NCI-H345 (cell line): ENCODE results near the gene DMD.

Experiments used
- DNase-seq: peaks from one replicate; lab custom pipeline; 2025; lab: John Stamatoyannopoulos, UW

The DMD gene

GRCh38 chrX:31280580-31280979, 1930.8 kb downstream of the DMD start:
- DNase-seq: no peak

GRCh38 chrX:31279359-31279758, 1932.0 kb downstream of the DMD start:
- DNase-seq: no peak

- DNase-seq: no peak
Observed at GRCh38 chrX:31272472-31272775, 1938.9 kb downstream of the DMD start.

GRCh38 chrX:31271615-31272471, 1939.5 kb downstream of the DMD start:
- DNase-seq: no peak

- no peak for DNase-seq
Observed at GRCh38 chrX:31269914-31270313, 1941.4 kb downstream of the DMD start.

GRCh38 chrX:31268359-31268758, 1943.0 kb downstream of the DMD start:
- DNase-seq: peak; percentile 1

- peak; percentile 63 for DNase-seq
Observed at GRCh38 chrX:31266203-31267076, 1944.9 kb downstream of the DMD start.

GRCh38 chrX:31265383-31265782, 1946.0 kb downstream of the DMD start:
- DNase-seq: no peak

- DNase-seq: no peak
Observed at GRCh38 chrX:31260351-31260750, 1951.0 kb downstream of the DMD start.

GRCh38 chrX:31258166-31258565, 1953.2 kb downstream of the DMD start:
- no peak for DNase-seq

GRCh38 chrX:31255310-31256033, 1955.9 kb downstream of the DMD start:
- no peak for DNase-seq

- no peak for DNase-seq
Observed at GRCh38 chrX:31252133-31252532, 1959.2 kb downstream of the DMD start.

GRCh38 chrX:31251336-31251735, 1960.0 kb downstream of the DMD start:
- DNase-seq: no peak

GRCh38 chrX:31245714-31246113, 1965.6 kb downstream of the DMD start:
- DNase-seq: no peak

GRCh38 chrX:31243804-31244203, 1967.5 kb downstream of the DMD start:
- no peak for DNase-seq

GRCh38 chrX:31240982-31241381, 1970.4 kb downstream of the DMD start:
- DNase-seq: no peak

GRCh38 chrX:31237189-31237588, 1974.2 kb downstream of the DMD start:
- no peak for DNase-seq

GRCh38 chrX:31236231-31236630, 1975.1 kb downstream of the DMD start:
- no peak for DNase-seq

GRCh38 chrX:31233941-31234496, 1977.3 kb downstream of the DMD start:
- DNase-seq: no peak

- DNase-seq: no peak
Observed at GRCh38 chrX:31232506-31232905, 1978.8 kb downstream of the DMD start.

GRCh38 chrX:31228909-31229308, 1982.4 kb downstream of the DMD start:
- DNase-seq: no peak

GRCh38 chrX:31228415-31228832, 1982.9 kb downstream of the DMD start:
- DNase-seq: no peak
